HepG2 (cell line): ENCODE data around the gene TMEM266. TPM values are rescaled to one million over a fixed set of nuclear protein-coding genes. Genes with fewer than 3 reads are reported as not detected.

ENCODE experiments used
- ATAC-seq: fragments of 200-7000 bp; cut with Tn5 transposase; 3 replicates; pipeline ENCODE4 v1.9.1; 2020; ENCODE audit warnings: mild to moderate bottlenecking, moderate library complexity
- BruUV-seq: library from RNA; stranded (reverse); fragments of 400-500 nt; replicated peaks from 2 replicates; lab custom pipeline; 2021; lab: Mats Ljungman, UMichigan
- CTCF ChIA-PET: fragments of 300-600 bp; formaldehyde crosslinking; extraction: SDS; loops from one replicate; lab custom pipeline; 2021; ENCODE audit warnings: low total read pairs, inconsistent platforms, low intra/inter-chr PET ratio; lab: Yijun Ruan, JAX
- POLR2A ChIA-PET: fragments of 350-600 bp; sonication (Branson Sonifier 250); formaldehyde crosslinking; loops from one replicate; lab custom pipeline; 2020; ENCODE audit warnings: antibody characterized with exemption, inconsistent platforms; lab: Yijun Ruan, JAX
- DNase-seq: peaks from one replicate; pipeline ENCODE4 v3.0.0-alpha.2; 2015; ENCODE audit warnings: low spot score
- FAIRE-seq: peaks from 3 replicates; lab custom pipeline; 2011; peaks lifted over from hg19 to GRCh38; lab: Jason Lieb, UNC
- H2AFZ ChIP-seq: one replicate; pipeline ENCODE4 v1.6.1; 2011; ENCODE audit warnings: low read length, inconsistent platforms
- H3K27ac ChIP-seq: fragments of 300-600 bp; 3 replicates; pipeline ENCODE4 v1.8.0; 2011; ENCODE audit warnings: mixed run types, mild to moderate bottlenecking, mixed read lengths, low read length, inconsistent platforms; ENCODE audit not compliant: insufficient read depth; ENCODE audit errors: extremely low read length
- H3K27me3 ChIP-seq, 2 experiments: fragments of 200-600 bp in 1 of 2; 2 replicates in 1 of 2; 3 replicates in 1 of 2; pipeline versions ENCODE4 v1.6.0 to v1.8.0; 2011; ENCODE audit warnings: low read length in 2 of 2, mild to moderate bottlenecking in 2 of 2, moderate library complexity in 2 of 2, inconsistent platforms in 1 of 2; ENCODE audit not compliant: insufficient read depth in 2 of 2, control insufficient read depth in 1 of 2
- H3K36me3 ChIP-seq, 2 experiments: fragments of 200-600 bp in 1 of 2; replicated peaks in 1 of 2; 2 replicates in 1 of 2; 3 replicates in 1 of 2; pipeline versions ENCODE4 v1.5.1 to v1.8.0; 2011; ENCODE audit warnings: low read length in 2 of 2, inconsistent platforms in 1 of 2; ENCODE audit not compliant: insufficient read depth in 2 of 2, control insufficient read depth in 1 of 2
- H3K4me1 ChIP-seq: 2 replicates; pipeline ENCODE4 v1.5.1; 2012; ENCODE audit warnings: low read length, inconsistent platforms; ENCODE audit not compliant: insufficient read depth
- H3K4me2 ChIP-seq: 2 replicates; pipeline ENCODE4 v1.6.0; 2011; ENCODE audit warnings: low read depth, low read length, inconsistent platforms
- H3K4me3 ChIP-seq, 3 experiments: fragments of 200-600 bp in 1 of 3; sonication (generic), shearing (Covaris generic) in 1 of 3; replicated peaks in 1 of 3; 2 replicates each; pipeline ENCODE4 v1.5.1; 2011 to 2016; ENCODE audit warnings: low read length in 3 of 3, inconsistent platforms in 2 of 3, low read depth in 2 of 3, mild to moderate bottlenecking in 2 of 3, control low read depth in 1 of 3, mixed read lengths in 1 of 3; ENCODE audit not compliant: insufficient read depth in 1 of 3
- H3K79me2 ChIP-seq: one replicate; pipeline ENCODE4 v1.6.1; 2011; ENCODE audit warnings: low read length, inconsistent platforms; ENCODE audit not compliant: insufficient read depth
- H3K9ac ChIP-seq: 2 replicates; pipeline ENCODE4 v1.6.0; 2011; ENCODE audit warnings: mild to moderate bottlenecking, low read depth, low read length, inconsistent platforms; ENCODE audit not compliant: insufficient read depth
- H3K9me3 ChIP-seq: 2 replicates; pipeline ENCODE4 v1.5.1; 2012; ENCODE audit warnings: mild to moderate bottlenecking, low read length
- H4K20me1 ChIP-seq: 2 replicates; pipeline ENCODE4 v1.6.0; 2011; ENCODE audit warnings: inconsistent platforms, mild to moderate bottlenecking, low read length, moderate library complexity; ENCODE audit not compliant: insufficient read depth
- CENPX ChIP-seq: sonication (generic); formaldehyde crosslinking; IDR thresholded peaks from 2 replicates; pipeline ENCODE4 v1.9.0; 2021; ENCODE audit warnings: mild to moderate bottlenecking, missing genetic modification reagents, moderate library complexity
- FOXJ3 ChIP-seq: sonication (generic); formaldehyde crosslinking; IDR thresholded peaks from 2 replicates; pipeline ENCODE4 v1.4.0; 2020; ENCODE audit warnings: missing genetic modification reagents, mild to moderate bottlenecking, borderline replicate concordance
- STAG1 ChIP-seq: sonication (generic); formaldehyde crosslinking; IDR thresholded peaks from 2 replicates; pipeline ENCODE4 v1.4.0; 2020; ENCODE audit warnings: missing genetic modification reagents
- TARDBP ChIP-seq: sonication (generic); formaldehyde crosslinking; IDR thresholded peaks from 2 replicates; pipeline ENCODE4 v1.8.0; 2022; ENCODE audit warnings: mild to moderate bottlenecking, missing genetic modification reagents
- WGBS: methylation state at CpG from one replicate; pipeline ENCODE4 v1.1.6; 2017; ENCODE audit warnings: low lambda C conversion rate; 5-methylcytosine and 5-hydroxymethylcytosine counted together
- in situ Hi-C: cut with HindIII; loops from 2 replicates; pipeline ENCODE4 v1.10.0; 2017; ENCODE audit warnings: low pct_unique_long_range_greater_than_20kb; ENCODE audit not compliant: extremely low pct_ligation_motif_present
- intact Hi-C: fragments of 100-400 bp; cut with micrococcal nuclease; formaldehyde crosslinking; loops from one replicate; pipeline ENCODE4 v1.10.0; 2022; ENCODE audit not compliant: unreplicated experiment
- polyA plus RNA-seq, 8 experiments: library from polyadenylated mRNA; depleted of rRNA in 3 of 8; stranded (reverse) in 7 of 8; unstranded in 1 of 8; fragments of >200 nt; fragmentation: Illumina TruSeq in 4 of 8; extraction: Trizol in 4 of 8; gene quantifications; 2 replicates each; pipeline versions ENCODE4 v1.2.1 to v1.2.3, GENCODE V29; 2011 to 2016; ENCODE audit warnings: low read depth in 4 of 8, missing spikeins in 1 of 8, mixed read lengths in 1 of 8; ENCODE audit not compliant: insufficient read depth in 1 of 8
- total RNA-seq, 5 experiments: library from RNA; depleted of rRNA; stranded (reverse); fragments of >200 nt; fragmentation: Illumina TruSeq; extraction: Trizol; gene quantifications; 2 replicates each; pipeline ENCODE4 v1.2.3, GENCODE V29; 2016; ENCODE audit warnings: low read depth in 1 of 5
- TF ChIP-seq, protein P1 (sequence below), 2 experiments: sonication (generic) in 1 of 2; formaldehyde crosslinking in 1 of 2; IDR thresholded peaks; 2 replicates each; pipeline versions ENCODE4 v1.6.1 to v1.9.0; 2014 to 2022; ENCODE audit warnings: antibody characterized with exemption in 1 of 2, borderline replicate concordance in 1 of 2, inconsistent platforms in 1 of 2, low read depth in 1 of 2, missing genetic modification reagents in 1 of 2

TMEM266 gene
- total and polyA plus RNA-seq, 2 of the 13 experiments (the other 11 are each of a cell fraction or from before 2014, with no cell fraction given), result 0.04 TPM; not detected in 1

DNA sequence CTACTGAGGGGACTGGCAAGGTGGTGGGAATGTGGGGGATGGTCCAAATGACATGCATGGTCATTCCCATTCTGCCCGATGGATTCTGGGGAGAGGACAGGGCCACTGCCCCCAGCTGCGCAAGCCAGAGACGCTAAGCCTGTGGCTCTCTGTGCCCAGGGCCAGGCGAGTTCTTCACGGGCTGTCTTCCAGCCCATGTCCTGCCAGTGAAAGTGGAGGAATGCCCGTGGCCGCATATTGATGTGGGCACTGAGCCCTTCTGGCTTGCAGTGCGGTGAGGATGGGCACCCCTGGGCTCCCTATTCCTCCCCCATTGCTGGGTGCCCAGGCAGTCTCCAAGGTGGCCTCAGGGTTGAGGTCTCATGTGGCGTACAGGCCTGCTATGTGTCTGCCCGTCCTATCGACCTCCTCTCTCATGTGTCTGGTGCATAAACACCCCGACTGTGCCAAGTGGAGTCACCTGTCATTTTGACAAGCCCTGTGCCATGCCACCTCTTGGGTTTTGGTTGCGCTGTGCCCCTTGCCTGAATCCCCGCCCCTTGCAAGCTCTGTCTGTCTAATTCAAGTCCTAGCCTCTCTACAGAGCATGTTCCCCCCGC is 116.8 kb downstream of the TMEM266 start:
- Histone ChIP-seq H3K79me2 (no peaks in the 10 kb centered on the region), H3K27me3 (peaks cover 10 to 70% of the 10 kb centered on the region in 2 experiments), H4K20me1 (no peaks in the 10 kb centered on the region), H3K9ac (no peak overlapping the region), H3K4me1 (peaks cover 17% of the 10 kb centered on the region), H3K4me2 (no peak overlapping the region), H3K27ac (no peak overlapping the region), H3K36me3 (no peaks in the 10 kb centered on the region), H2AFZ (no peak overlapping the region), H3K4me3 (no peak overlapping the region), H3K9me3 (no peaks in the 10 kb centered on the region)
- 68% methylated on average over 6 of the region's 15 CpGs for WGBS
- in situ Hi-C loops, result no loop called here
- FAIRE-seq, result no peak
- BruUV-seq, result no TSS peak
- DNase-seq, result no peak
- ChIA-PET POLR2A (no interaction called here), CTCF (no interaction called here)
- intact Hi-C loops, result no loop called here
- TF ChIP-seq FOXJ3, result no peak
- TF ChIP-seq TARDBP (CRISPR knock-in tag), result no peak
- TF ChIP-seq CENPX (CRISPR knock-in tag), result no peak
- TF ChIP-seq STAG1, result no peak
- TF ChIP-seq, protein P1, sequence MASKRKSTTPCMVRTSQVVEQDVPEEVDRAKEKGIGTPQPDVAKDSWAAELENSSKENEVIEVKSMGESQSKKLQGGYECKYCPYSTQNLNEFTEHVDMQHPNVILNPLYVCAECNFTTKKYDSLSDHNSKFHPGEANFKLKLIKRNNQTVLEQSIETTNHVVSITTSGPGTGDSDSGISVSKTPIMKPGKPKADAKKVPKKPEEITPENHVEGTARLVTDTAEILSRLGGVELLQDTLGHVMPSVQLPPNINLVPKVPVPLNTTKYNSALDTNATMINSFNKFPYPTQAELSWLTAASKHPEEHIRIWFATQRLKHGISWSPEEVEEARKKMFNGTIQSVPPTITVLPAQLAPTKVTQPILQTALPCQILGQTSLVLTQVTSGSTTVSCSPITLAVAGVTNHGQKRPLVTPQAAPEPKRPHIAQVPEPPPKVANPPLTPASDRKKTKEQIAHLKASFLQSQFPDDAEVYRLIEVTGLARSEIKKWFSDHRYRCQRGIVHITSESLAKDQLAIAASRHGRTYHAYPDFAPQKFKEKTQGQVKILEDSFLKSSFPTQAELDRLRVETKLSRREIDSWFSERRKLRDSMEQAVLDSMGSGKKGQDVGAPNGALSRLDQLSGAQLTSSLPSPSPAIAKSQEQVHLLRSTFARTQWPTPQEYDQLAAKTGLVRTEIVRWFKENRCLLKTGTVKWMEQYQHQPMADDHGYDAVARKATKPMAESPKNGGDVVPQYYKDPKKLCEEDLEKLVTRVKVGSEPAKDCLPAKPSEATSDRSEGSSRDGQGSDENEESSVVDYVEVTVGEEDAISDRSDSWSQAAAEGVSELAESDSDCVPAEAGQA (IDR thresholded peaks at IDR 0.05; ENCODE audit: low read depth), result no peak
- TF ChIP-seq, protein P1 (CRISPR knock-in tag; IDR thresholded peaks at IDR 0.05; ENCODE audit: borderline replicate concordance), result no peak
- no peak for ATAC-seq
